Neural progenitor cell (in vitro differentiated cells): ENCODE measurements around the gene WDR5. TPM values are rescaled to one million over a fixed set of nuclear protein-coding genes. Genes with fewer than 3 reads are reported as not detected.
A peak's percentile ranks its signal among the peaks of the same experiment; 100 is the strongest.

Source experiments
- DNase-seq: peaks from one replicate; pipeline ENCODE4 v3.0.0-alpha.2; 2016; ENCODE audit warnings: low spot score
- H2AFZ ChIP-seq: fragments of 200-600 bp; sonication (generic); replicated peaks from 2 replicates; pipeline ENCODE4 v1.6.1; 2016; ENCODE audit warnings: antibody characterized with exemption
- H3F3A ChIP-seq: fragments of 200-600 bp; sonication (generic); 2 replicates; pipeline ENCODE4 v1.6.1; 2016; ENCODE audit warnings: antibody characterized with exemption, low read depth
- H3K27ac ChIP-seq: fragments of 200-600 bp; sonication (generic); 2 replicates; pipeline ENCODE4 v1.5.1; 2016; ENCODE audit warnings: mild to moderate bottlenecking
- H3K27me3 ChIP-seq: fragments of 200-600 bp; sonication (generic); 2 replicates; pipeline ENCODE4 v1.6.1; 2016; ENCODE audit warnings: mild to moderate bottlenecking, moderate library complexity
- H3K36me3 ChIP-seq: fragments of 200-600 bp; sonication (generic); 2 replicates; pipeline ENCODE4 v1.5.1; 2016
- H3K4me1 ChIP-seq: fragments of 200-600 bp; sonication (generic); 2 replicates; pipeline ENCODE4 v1.6.1; 2016; ENCODE audit warnings: mixed run types
- H3K4me2 ChIP-seq: fragments of 200-600 bp; sonication (generic); 2 replicates; pipeline ENCODE4 v1.6.1; 2016
- H3K4me3 ChIP-seq: fragments of 200-600 bp; sonication (generic); 2 replicates; pipeline ENCODE4 v1.5.1; 2016
- H3K79me2 ChIP-seq: fragments of 200-600 bp; sonication (generic); 2 replicates; pipeline ENCODE4 v1.6.1; 2016; ENCODE audit warnings: low read depth
- H3K9ac ChIP-seq: fragments of 200-600 bp; sonication (generic); 2 replicates; pipeline ENCODE4 v1.6.1; 2016
- H3K9me3 ChIP-seq: fragments of 200-600 bp; sonication (generic); 2 replicates; pipeline ENCODE4 v1.5.1; 2016; ENCODE audit warnings: low read depth
- H4K20me1 ChIP-seq: fragments of 200-600 bp; sonication (generic); 2 replicates; pipeline ENCODE4 v1.6.1; 2016; ENCODE audit warnings: low read depth
- H3K27ac Mint-ChIP-seq: 3 replicates; pipeline ENCODE4 v1.8.0; 2021; ENCODE audit warnings: mixed read lengths
- H3K27me3 Mint-ChIP-seq: 2 replicates; pipeline ENCODE4 v1.8.0; 2022; ENCODE audit warnings: low read depth, mild to moderate bottlenecking, inconsistent platforms, moderate library complexity, mixed read lengths; ENCODE audit not compliant: insufficient read depth
- H3K36me3 Mint-ChIP-seq: 3 replicates; pipeline ENCODE4 v1.8.0; 2021; ENCODE audit warnings: mixed read lengths
- H3K4me1 Mint-ChIP-seq: 3 replicates; pipeline ENCODE4 v1.8.0; 2021; ENCODE audit warnings: mixed read lengths
- H3K4me3 Mint-ChIP-seq: 3 replicates; pipeline ENCODE4 v1.8.0; 2021; ENCODE audit warnings: mild to moderate bottlenecking, moderate library complexity, mixed read lengths
- H3K9me3 Mint-ChIP-seq: 3 replicates; pipeline ENCODE4 v1.8.0; 2020; ENCODE audit warnings: mixed read lengths
- EZH2 ChIP-seq: fragments of 200-600 bp; sonication (generic); IDR thresholded peaks from 2 replicates; pipeline ENCODE4 v1.6.1; 2017; ENCODE audit warnings: antibody characterized with exemption, mild to moderate bottlenecking, moderate library complexity
- EZH2phosphoT487 ChIP-seq: fragments of 200-600 bp; sonication (generic); IDR thresholded peaks from 2 replicates; pipeline ENCODE4 v1.6.1; 2017; ENCODE audit warnings: antibody characterized with exemption
- total RNA-seq: library from RNA; depleted of rRNA; stranded (reverse); fragments of >200 nt; gene quantifications from 2 replicates; pipeline ENCODE4 v1.2.3, GENCODE V29; 2015; ENCODE audit warnings: low replicate concordance
- TF ChIP-seq, protein P1 (sequence below): fragments of 200-600 bp; sonication (generic); IDR thresholded peaks from 2 replicates; pipeline ENCODE4 v1.5.1; 2017; ENCODE audit warnings: antibody characterized with exemption, mild to moderate bottlenecking

The WDR5 gene
- total RNA-seq, 1 donor from 2014 or later, result 26.7 TPM

- Mint-ChIP-seq H3K4me1 (peaks cover 8% of the 10 kb centered on the region), H3K4me3 (no peak overlapping the region), H3K9me3 (no peaks in the 10 kb centered on the region), H3K27me3 (no peaks in the 10 kb centered on the region), H3K36me3 (peaks cover 24% of the 10 kb centered on the region), H3K27ac (no peak overlapping the region)
- no peak overlapping the region for H3K27ac ChIP-seq
- no peak overlapping the region for H3K4me2 ChIP-seq
- no peak for DNase-seq
- TF ChIP-seq EZH2phosphoT487 (no peak), EZH2 (no peak)
- TF ChIP-seq, protein P1, sequence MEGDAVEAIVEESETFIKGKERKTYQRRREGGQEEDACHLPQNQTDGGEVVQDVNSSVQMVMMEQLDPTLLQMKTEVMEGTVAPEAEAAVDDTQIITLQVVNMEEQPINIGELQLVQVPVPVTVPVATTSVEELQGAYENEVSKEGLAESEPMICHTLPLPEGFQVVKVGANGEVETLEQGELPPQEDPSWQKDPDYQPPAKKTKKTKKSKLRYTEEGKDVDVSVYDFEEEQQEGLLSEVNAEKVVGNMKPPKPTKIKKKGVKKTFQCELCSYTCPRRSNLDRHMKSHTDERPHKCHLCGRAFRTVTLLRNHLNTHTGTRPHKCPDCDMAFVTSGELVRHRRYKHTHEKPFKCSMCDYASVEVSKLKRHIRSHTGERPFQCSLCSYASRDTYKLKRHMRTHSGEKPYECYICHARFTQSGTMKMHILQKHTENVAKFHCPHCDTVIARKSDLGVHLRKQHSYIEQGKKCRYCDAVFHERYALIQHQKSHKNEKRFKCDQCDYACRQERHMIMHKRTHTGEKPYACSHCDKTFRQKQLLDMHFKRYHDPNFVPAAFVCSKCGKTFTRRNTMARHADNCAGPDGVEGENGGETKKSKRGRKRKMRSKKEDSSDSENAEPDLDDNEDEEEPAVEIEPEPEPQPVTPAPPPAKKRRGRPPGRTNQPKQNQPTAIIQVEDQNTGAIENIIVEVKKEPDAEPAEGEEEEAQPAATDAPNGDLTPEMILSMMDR, result no peak
- H3K4me1 ChIP-seq, result no peaks in the 10 kb centered on the region
- no peaks in the 10 kb centered on the region for H3K27me3 ChIP-seq
- H3K79me2 ChIP-seq, result peaks cover 6% of the 10 kb centered on the region
- no peaks in the 10 kb centered on the region for H3K9me3 ChIP-seq
- H3K4me3 ChIP-seq, result no peak overlapping the region
- H2AFZ ChIP-seq, result no peak overlapping the region
- H4K20me1 ChIP-seq, result peaks cover 13% of the 10 kb centered on the region
- H3K36me3 ChIP-seq, result no peaks in the 10 kb centered on the region
- H3K9ac ChIP-seq, result no peak overlapping the region
- no peaks in the 10 kb centered on the region for H3F3A ChIP-seq
Measured at GRCh38 chr9:134149380-134149779, 13.5 kb downstream of the WDR5 start.

DNA sequence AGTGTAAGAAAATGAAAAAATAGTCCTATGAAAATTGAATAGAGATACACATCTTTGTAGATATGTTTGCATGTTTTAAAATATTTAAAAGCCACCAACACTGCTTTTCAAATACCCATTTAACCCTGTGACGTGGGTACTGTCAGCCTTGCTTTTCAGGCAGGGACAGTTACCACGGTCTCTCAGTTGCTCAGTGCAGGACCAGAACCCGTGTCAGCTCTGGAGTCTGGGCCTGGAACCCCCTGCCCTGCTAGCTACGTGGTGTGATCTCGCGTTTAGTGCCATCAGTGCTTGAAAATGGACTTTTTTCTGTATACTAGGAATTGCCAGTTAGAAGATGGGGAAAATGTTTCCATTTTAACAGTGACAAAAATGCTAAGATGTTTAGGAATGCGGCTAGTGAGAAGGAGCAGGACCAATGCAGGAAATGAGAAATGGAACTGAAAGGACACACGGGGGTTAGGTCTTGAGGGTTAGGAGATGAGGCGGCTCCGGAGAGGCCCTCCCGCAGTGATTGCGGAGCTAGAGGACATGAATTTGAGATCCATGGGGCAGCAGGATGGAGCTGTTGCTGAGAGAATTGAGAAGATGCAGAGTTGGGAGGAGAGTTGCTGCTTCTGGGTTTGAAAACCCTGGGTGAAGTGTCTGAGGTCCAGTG, 14.8 kb downstream of the WDR5 start:
- no peak overlapping the region for H2AFZ ChIP-seq
- no peaks in the 10 kb centered on the region for H3K27me3 ChIP-seq
- Mint-ChIP-seq H3K27ac (no peak overlapping the region), H3K9me3 (no peaks in the 10 kb centered on the region), H3K36me3 (peaks cover 25% of the 10 kb centered on the region), H3K4me3 (peak overlapping the region; percentile 9), H3K27me3 (peaks cover 3% of the 10 kb centered on the region), H3K4me1 (peaks cover 8% of the 10 kb centered on the region)
- peaks cover 6% of the 10 kb centered on the region for H3K79me2 ChIP-seq
- H3K27ac ChIP-seq, result no peak overlapping the region
- no peaks in the 10 kb centered on the region for H3K4me1 ChIP-seq
- H3F3A ChIP-seq, result no peaks in the 10 kb centered on the region
- no peak overlapping the region for H3K4me2 ChIP-seq
- H4K20me1 ChIP-seq, result peaks cover 13% of the 10 kb centered on the region
- TF ChIP-seq, protein P1, result no peak
- TF ChIP-seq EZH2phosphoT487, result no peak
- no peak for TF ChIP-seq EZH2
- H3K9me3 ChIP-seq, result no peaks in the 10 kb centered on the region
- H3K9ac ChIP-seq, result no peak overlapping the region
- no peak for DNase-seq
- H3K36me3 ChIP-seq, result no peaks in the 10 kb centered on the region
- H3K4me3 ChIP-seq, result no peak overlapping the region

GRCh38 chr9:134152022-134152448, 16.2 kb downstream of the WDR5 start:
- peaks cover 3% of the 10 kb centered on the region for H3K27me3 Mint-ChIP-seq
- H3K4me1 ChIP-seq, result no peaks in the 10 kb centered on the region
- H3F3A ChIP-seq, result no peaks in the 10 kb centered on the region
- H3K4me3 Mint-ChIP-seq, result no peak overlapping the region
- peaks cover 25% of the 10 kb centered on the region for H3K36me3 Mint-ChIP-seq
- H3K4me3 ChIP-seq, result no peak overlapping the region
- no peak for DNase-seq
- no peaks in the 10 kb centered on the region for H3K27me3 ChIP-seq
- H3K27ac Mint-ChIP-seq, result no peak overlapping the region
- H3K4me1 Mint-ChIP-seq, result peaks cover 8% of the 10 kb centered on the region
- TF ChIP-seq, protein P1, result no peak
- peaks cover 2% of the 10 kb centered on the region for H3K79me2 ChIP-seq
- H3K27ac ChIP-seq, result no peak overlapping the region
- no peaks in the 10 kb centered on the region for H3K36me3 ChIP-seq
- no peak overlapping the region for H3K9ac ChIP-seq
- peaks cover 5% of the 10 kb centered on the region for H4K20me1 ChIP-seq
- no peaks in the 10 kb centered on the region for H3K9me3 Mint-ChIP-seq
- no peak overlapping the region for H2AFZ ChIP-seq
- H3K9me3 ChIP-seq, result no peaks in the 10 kb centered on the region
- H3K4me2 ChIP-seq, result no peak overlapping the region
